MM.1S (cell line): ENCODE data around the gene LZTFL1.
"Not testable (repeated sequence)": the region's sequence is repeated elsewhere in the genome, so short reads cannot be mapped to it uniquely, and the experiment has no call there.

Source experiments
- EZH2 ChIP-seq: fragments of 300-600 bp; sonication (generic); optimal IDR thresholded peaks from 2 replicates; pipeline ENCODE3; 2017; ENCODE audit warnings: low read depth, mild to moderate bottlenecking, antibody characterized with exemption, low read length, mixed read lengths
- TF ChIP-seq, protein P1 (sequence below): fragments of 300-600 bp; sonication (generic); IDR thresholded peaks from 2 replicates; pipeline ENCODE4 v1.5.1; 2016; ENCODE audit warnings: antibody characterized with exemption, low read length, mixed read lengths

GRCh38 chr3:45857024-45857423 lies 15.1 kb upstream of the LZTFL1 start:
- TF ChIP-seq, protein P1, sequence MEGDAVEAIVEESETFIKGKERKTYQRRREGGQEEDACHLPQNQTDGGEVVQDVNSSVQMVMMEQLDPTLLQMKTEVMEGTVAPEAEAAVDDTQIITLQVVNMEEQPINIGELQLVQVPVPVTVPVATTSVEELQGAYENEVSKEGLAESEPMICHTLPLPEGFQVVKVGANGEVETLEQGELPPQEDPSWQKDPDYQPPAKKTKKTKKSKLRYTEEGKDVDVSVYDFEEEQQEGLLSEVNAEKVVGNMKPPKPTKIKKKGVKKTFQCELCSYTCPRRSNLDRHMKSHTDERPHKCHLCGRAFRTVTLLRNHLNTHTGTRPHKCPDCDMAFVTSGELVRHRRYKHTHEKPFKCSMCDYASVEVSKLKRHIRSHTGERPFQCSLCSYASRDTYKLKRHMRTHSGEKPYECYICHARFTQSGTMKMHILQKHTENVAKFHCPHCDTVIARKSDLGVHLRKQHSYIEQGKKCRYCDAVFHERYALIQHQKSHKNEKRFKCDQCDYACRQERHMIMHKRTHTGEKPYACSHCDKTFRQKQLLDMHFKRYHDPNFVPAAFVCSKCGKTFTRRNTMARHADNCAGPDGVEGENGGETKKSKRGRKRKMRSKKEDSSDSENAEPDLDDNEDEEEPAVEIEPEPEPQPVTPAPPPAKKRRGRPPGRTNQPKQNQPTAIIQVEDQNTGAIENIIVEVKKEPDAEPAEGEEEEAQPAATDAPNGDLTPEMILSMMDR = not testable (repeated sequence)
- not testable (repeated sequence) for TF ChIP-seq EZH2
